GM18873 (cell line): ENCODE measurements around the gene FAHD1.
"Not testable (repeated sequence)": the region's sequence is repeated elsewhere in the genome, so short reads cannot be mapped to it uniquely, and the experiment has no call there.

Experiments used
- ATAC-seq: cut with Tn5 transposase; IDR thresholded peaks from one replicate; pipeline ENCODE4 v1.9.1; 2021; ENCODE audit warnings: mild to moderate bottlenecking, moderate library complexity, moderate number of reproducible peaks; ENCODE audit not compliant: unreplicated experiment, low FRiP score

FAHD1 gene

DNA sequence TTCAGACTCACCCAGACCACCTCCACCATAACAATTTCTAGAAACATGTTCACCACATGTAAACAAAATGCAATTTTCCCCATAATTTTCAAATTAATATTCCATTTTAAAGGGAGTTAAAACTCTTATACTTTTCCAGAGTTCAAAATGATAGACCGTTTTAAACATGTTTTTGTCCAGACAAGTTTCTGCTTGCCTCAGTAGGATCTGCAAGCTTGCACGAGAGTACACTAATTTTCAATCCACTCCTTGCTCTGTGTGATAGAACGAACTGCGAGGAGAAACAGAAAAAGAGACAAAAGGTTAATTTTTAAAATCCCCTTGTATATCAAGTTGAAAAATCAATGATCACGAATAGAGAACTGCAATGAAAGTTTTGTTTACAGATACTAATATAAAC, 7.1 kb downstream of the FAHD1 start:
- ATAC-seq, result no peak

- no peak for ATAC-seq
These were observed 12.5 kb downstream of the FAHD1 start for GRCh38 chr16:1839554-1839953.

DNA sequence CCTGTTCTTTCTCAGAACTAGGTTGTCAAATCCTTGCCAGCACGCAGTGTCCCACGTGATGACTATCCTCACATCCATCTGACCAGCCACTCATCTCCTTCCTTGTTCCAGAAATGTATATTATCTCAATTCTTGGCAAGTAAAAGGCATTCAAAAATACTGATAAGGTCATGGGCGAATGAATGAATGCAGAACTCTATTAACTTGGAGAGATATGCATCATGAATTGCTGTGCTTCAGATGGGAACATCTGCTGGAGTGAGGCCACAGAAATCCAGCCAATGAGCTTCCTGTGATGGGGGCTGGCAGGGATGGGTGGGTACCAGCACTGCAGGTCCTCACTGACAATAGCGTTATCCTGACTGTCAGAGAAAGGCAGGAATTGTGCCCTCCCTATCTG, 19.0 kb downstream of the FAHD1 start:
- no peak for ATAC-seq

DNA sequence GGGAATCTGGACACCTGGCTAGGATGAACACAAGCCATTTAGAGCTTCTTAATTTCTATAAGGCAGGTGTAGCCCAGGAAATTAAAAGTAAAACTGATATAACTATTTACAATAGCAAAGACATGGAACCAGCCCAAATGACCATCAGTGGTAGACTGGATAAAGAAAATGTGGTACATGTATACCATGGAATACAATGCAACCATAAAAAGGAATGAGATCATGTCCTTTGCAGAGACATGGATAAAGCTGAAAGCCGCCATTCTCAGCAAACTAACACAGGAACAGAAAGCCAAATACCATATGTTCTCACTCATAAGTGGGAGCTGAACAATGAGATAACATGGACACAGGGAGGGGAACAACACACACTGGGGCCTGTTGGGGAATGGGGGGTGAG, 19.4 kb downstream of the FAHD1 start:
- no peak for ATAC-seq

DNA sequence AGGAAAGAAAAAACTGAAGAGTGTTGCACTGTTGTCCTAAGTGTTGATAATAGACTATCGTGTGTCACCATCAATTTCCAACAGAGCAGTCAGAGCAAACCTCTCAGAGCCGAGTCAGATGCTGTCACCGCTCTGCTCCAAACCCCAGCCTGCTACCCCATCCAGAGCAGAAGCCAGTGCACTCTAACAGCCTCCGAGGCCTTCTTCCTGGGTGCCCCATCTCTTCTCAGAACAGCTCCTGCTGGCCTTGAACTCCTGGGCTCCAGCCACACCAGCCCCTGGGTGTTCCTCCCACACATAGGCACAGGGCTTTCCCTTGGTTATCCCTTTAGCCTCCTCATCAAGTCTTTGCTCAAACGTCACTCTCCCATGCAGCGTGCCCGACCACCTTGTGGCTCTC, 24.0 kb downstream of the FAHD1 start:
- no peak for ATAC-seq

GRCh38 chr16:1851793-1852192, 24.8 kb downstream of the FAHD1 start:
- ATAC-seq, result no peak

DNA sequence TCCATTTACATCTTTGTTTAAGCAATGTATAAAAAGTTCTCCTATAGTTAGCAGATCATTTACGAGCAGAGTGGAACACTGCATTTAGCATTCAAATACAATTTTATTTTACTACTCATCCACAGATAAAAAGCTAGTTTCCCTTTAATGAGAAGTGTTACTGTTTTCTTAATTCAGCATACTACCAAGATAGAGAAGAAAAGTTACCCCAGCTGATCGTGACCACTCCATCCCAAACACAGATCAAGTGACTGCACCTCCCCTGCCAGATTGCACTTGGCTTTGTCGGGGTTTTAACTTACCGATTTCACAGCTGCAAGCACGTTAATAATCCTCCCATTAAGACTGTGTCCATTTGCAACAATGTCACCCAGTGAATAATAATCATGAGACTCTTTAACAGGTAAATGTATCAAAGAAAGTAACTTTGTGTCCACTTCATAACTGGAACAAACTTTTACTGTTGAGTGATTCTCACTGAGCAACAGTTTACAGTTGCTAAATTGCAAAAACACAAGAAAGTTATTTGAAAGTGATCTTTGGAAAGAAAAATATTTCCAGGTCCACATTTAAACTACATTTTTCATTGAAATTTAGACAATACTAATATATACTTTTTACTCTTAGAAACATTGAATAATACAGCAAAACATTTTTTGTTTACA, 30.6 kb downstream of the FAHD1 start:
- no peak for ATAC-seq

DNA sequence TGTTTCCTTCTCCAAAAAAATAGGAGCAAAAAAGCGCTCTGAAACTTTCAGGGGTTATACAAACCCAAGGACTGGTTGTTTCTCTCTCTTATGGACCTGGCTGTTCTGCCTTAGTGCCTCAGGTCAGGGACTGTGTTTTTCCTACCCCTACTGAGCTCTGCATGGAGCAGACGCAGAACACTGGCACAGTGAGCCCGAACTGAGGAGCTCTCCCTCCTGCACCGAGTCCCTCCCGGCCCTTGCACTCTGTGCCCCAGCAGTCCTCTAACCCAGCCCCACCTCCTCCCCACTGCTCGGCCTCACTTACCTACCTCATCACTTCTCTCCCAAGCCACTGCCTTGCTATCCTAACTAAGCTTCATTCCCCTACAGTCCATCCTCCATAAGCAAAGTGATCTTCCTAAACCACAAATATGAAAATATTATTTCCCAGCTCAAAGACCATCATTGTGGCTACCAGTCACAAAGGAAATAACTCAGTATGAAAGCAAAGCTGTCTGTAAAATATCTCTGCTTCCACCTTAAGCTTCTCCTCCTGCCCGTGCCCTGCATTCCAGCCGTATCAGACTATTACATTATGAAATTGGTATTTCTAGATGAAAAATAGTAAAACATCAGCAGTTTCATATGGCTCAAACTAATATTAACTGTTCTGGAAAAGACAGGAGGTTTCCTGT, 31.3 kb downstream of the FAHD1 start:
- ATAC-seq, result no peak

DNA sequence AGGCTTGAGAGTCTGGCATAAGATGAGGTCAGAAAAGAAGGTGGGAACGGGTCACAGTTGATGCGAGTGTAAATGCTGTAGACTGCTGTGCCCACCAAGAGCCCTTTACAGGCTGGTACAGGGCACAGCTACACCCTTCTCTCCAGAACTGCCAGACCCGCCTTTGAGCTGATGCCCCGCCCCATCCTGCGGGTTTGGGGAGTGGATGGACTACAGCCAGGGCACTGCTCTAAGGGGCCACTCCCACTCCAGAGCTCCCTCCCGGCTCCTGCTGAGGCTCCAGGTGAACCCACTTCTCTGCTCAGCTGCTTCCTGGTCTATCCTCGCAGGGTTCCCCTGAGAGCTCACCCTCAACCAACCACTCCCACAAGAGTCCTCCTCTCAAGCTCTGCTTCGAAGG, 32.6 kb downstream of the FAHD1 start:
- no peak for ATAC-seq

GRCh38 chr16:1861730-1862129, 34.7 kb downstream of the FAHD1 start:
- no peak for ATAC-seq

DNA sequence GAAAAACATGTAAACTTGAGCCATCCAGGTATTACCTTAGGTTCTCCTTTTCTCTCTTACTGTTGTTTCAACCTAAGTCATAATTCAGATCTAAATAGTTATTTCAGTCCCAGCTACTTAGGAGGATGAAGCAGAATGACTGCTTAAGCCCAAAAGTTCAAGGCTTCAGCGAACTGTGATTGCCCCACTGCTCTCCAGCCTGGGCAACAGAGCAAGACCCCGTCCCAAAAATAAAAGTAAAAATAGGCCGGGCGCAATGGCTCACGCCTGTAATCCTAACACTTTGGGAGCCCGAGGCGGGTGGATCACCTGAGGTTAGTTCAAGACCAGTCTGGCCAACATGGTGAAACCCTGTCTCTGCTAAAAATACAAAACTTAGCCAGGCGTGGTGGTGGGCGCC, 35.4 kb downstream of the FAHD1 start:
- ATAC-seq, result no peak

DNA sequence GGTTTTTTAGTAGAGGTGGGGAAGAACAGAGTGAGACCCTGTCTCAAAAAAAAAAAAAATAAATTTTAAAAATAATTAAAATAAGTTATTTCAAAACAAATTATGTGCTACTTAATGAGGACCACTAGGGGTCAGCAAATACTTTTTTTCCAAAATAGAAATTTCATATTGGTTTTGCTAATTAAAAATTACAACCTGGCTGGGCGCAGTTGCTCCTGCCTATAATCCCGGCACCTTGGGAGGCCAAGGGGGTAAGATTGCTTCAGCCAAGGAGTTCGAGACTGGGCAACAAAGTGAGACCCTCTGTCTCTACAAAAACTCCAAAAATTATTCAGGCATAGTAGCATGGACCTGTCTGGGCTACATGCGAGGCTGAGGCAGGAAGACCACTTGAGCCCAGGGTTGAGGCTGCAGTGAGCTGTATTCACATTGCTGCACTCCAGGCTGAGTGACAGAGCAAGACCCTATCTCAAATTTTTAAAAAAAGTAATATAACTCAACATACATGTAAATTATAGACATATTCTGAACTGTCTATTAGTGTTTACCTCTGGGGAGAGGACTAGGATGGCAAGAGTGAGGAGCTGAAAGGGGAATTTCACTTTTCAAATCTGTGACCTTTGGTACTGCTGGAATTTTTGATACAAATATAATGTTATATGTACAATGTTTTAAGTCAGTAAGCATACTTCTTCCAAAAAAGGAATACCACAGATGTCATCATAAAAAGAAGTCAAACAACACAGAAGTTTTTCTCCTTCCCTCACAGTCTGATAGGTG, 36.9 kb downstream of the FAHD1 start:
- ATAC-seq, result no peak

- no peak for ATAC-seq
These were observed 39.1 kb downstream of the FAHD1 start for GRCh38 chr16:1865902-1866690.

GRCh38 chr16:1870365-1871082, 43.5 kb downstream of the FAHD1 start:
- no peak for ATAC-seq

DNA sequence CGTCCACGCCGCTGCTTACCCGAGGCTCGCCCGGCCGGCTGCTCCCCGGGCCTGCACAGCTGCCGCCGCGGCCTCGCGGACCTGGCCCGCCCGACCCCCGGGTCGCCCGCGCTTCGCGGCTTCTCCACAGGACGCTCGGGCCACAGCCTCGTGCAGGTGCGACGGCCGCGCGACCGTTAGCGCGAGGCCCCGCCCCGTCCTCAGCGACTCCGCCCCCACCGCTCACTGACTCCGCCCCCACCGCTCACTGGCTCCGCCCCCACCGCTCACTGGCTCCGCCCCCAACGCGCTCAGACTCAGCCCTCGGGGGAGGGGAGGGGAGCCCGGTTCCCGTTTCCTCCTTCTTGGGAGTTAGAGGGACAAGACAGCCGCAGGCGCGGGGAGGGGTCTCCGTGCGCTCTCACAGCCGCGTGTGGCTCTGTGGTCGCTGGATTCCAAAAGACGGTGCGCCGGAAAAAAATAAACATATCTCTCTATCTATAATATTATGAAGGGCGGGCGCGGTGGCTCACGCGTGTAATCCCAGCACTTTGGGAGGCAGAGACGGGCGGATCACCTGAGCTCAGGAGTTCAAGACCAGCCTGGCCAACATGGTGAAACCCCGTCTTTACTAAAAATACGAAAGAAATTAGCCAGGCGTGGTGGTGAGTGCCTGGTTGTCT, 45.1 kb downstream of the FAHD1 start, which contains the start of gene MEIOB:
Gene MEIOB, minus strand, starts transcription at position 191 of the 662 bp plus-strand sequence. CDS start 3,989 bp downstream, outside the sequence.
- ATAC-seq, result no peak

DNA sequence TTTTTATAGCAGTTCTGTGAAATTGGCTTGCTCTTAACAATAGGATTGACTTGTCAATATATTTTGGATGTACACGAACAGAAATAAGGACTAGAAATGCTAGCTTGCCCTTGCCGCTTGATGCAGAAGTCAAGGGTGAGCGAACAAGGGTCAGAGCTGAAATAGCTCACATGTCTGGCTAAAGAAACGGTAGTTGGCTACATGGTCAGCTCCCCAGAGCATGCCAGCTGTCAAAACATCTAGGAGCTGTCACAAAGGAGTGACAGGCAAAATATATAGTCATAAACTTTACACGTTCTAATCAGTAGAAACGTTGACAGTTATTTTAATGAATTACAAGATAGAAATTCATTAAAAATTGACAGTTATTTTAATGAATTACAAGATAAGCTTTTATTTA, 47.8 kb downstream of the FAHD1 start:
- no peak for ATAC-seq

DNA sequence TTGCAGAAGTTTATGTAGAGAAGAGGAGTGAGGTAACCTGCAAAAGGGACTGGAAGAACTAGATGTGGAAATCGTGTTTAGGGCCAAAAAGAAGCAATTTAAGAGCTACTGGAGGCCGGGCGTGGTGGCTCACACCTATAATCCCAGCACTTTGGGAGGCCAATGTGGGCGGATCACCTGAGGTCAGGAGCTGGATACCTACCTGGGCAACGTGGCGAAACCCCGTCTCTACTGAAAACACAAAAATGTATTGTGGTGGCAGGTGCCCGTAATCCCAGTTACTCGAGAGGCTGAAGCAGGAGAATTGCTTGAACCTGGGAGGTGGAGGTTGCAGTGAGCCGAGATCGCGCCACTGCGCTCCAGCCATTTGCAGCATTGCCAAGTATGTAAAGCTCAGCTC, 49.1 kb downstream of the FAHD1 start:
- not testable (repeated sequence) for ATAC-seq

DNA sequence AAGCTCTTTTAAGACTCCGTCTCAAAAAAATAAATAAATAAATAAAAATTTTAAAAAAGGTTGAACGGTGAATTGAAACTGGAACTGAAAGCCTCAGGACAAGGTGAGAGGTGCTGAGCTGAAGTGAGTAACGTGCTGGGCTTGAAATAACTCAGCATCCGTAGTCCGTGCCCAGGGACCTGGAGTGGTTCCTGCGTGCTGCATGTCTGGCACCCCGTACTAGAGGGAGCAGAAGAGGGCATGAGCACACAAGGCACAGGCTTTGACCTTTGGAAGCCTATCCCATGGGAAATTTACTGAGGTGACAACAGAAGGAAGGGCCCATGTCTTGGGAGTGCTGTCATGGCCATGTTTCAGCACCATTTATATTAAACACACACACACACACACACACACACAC, 49.5 kb downstream of the FAHD1 start:
- no peak for ATAC-seq

GRCh38 chr16:1877089-1877488, 50.1 kb downstream of the FAHD1 start:
- ATAC-seq, result no peak

DNA sequence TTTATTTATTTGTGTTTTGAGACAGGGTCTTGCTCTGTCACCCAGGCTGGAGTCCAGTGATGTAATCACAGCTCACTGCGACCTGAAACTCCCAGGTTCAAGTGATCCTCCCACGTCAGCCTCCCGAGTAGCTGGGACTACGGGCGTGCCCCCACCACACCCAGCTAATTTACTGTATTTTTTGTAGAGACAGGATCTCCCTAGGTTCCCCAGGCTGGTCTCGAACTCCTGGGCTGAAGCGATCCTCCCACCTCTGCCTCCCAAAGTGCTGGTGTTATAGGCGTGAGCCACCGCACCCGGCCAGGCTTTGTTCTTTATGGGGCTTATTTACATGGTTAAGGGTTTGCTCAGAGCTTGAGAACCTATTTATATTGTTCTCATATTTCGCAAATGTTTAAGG, 50.8 kb downstream of the FAHD1 start:
- no peak for ATAC-seq
